ENCODE results near the gene MMEL1.
"Not testable (repeated sequence)": the region's sequence is repeated elsewhere in the genome, so short reads cannot be mapped to it uniquely, and the experiment has no call there.

MMEL1 gene, protein sequence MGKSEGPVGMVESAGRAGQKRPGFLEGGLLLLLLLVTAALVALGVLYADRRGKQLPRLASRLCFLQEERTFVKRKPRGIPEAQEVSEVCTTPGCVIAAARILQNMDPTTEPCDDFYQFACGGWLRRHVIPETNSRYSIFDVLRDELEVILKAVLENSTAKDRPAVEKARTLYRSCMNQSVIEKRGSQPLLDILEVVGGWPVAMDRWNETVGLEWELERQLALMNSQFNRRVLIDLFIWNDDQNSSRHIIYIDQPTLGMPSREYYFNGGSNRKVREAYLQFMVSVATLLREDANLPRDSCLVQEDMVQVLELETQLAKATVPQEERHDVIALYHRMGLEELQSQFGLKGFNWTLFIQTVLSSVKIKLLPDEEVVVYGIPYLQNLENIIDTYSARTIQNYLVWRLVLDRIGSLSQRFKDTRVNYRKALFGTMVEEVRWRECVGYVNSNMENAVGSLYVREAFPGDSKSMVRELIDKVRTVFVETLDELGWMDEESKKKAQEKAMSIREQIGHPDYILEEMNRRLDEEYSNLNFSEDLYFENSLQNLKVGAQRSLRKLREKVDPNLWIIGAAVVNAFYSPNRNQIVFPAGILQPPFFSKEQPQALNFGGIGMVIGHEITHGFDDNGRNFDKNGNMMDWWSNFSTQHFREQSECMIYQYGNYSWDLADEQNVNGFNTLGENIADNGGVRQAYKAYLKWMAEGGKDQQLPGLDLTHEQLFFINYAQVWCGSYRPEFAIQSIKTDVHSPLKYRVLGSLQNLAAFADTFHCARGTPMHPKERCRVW

DNA sequence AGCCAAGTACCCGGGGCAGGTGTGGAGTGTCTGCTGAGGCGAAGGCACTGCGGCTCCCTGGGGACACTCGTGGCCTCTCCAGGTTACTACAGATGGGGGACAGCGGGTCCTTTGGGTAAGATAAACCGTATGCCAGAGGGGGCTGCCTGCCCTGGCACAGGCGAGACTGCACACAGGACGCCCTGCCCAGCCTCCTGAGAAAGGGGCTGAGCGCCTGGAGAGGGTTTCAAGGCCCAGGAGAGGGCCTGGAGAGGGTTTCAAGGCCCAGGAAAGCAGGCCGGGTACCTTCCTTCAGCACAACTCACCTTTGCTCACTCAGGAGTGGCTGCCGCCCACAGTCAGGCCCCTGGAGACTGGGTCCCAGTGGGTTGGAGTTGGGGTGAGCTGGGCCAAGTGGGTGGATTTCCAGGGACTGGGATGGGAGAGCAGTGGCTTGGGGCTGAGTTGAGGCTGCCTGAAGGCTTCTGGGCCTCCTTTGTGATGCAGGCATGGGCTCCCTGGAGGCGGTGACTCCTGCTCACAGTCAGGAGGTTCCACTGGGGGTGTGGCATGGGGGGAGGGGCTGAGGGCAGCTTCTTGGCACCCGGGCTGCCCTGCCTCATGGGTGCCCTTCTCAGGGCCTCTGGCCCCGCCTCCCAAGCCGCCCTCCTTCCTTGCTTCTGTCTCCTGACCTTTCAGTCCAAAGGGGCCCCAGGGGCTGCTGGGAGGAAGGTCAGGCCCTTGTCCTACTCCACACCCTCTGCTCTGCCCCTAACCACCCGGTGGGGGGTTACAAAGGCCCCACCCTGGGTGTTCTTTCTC, at the start of gene MMEL1:
Gene MMEL1, minus strand, starts transcription at position 456 of the 801 bp plus-strand sequence. CDS start 3,532 bp downstream, outside the sequence.
- H3K4me3 ChIP-seq (ENCODE audit: low read length) = no peak within 1 kb of the TSS
- H3K27ac ChIP-seq (ENCODE audit: low read length) = no peak within 1 kb of the TSS
- no peak within 1 kb of the TSS for H3K9ac ChIP-seq (ENCODE audit: low read length)
- no peaks in the 10 kb centered on the region for H3F3A ChIP-seq (ENCODE audit: insufficient read depth, low read length)
- TF ChIP-seq EZH2 (optimal IDR thresholded peaks at IDR 0.05; ENCODE audit: low read depth, low read length) (no peak), EZH2phosphoT487 (IDR thresholded peaks at IDR 0.05; ENCODE audit: low read length) (no peak)
- TF ChIP-seq, protein P1, sequence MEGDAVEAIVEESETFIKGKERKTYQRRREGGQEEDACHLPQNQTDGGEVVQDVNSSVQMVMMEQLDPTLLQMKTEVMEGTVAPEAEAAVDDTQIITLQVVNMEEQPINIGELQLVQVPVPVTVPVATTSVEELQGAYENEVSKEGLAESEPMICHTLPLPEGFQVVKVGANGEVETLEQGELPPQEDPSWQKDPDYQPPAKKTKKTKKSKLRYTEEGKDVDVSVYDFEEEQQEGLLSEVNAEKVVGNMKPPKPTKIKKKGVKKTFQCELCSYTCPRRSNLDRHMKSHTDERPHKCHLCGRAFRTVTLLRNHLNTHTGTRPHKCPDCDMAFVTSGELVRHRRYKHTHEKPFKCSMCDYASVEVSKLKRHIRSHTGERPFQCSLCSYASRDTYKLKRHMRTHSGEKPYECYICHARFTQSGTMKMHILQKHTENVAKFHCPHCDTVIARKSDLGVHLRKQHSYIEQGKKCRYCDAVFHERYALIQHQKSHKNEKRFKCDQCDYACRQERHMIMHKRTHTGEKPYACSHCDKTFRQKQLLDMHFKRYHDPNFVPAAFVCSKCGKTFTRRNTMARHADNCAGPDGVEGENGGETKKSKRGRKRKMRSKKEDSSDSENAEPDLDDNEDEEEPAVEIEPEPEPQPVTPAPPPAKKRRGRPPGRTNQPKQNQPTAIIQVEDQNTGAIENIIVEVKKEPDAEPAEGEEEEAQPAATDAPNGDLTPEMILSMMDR (IDR thresholded peaks at IDR 0.05; ENCODE audit: low read length) = no peak
- no peaks in the 10 kb centered on the region for H3K4me1 ChIP-seq (ENCODE audit: low read length)
- H3K79me2 ChIP-seq (ENCODE audit: low read length) = no peaks in the 10 kb centered on the region
- H2AFZ ChIP-seq (ENCODE audit: low read length) = no peak within 1 kb of the TSS
- peaks cover 83% of the 10 kb centered on the region for H3K27me3 ChIP-seq (replicated peaks; ENCODE audit: insufficient read depth, low read length)
- H4K20me1 ChIP-seq (ENCODE audit: insufficient read depth, low read length) = no peaks in the 10 kb centered on the region
- no peaks in the 10 kb centered on the region for H3K9me3 ChIP-seq (replicated peaks; ENCODE audit: insufficient read depth, low read length)
- H3K4me2 ChIP-seq (ENCODE audit: low read depth, low read length) = no peak within 1 kb of the TSS
- DNase-seq = no peak
- H3K9me2 ChIP-seq (replicated peaks; ENCODE audit: insufficient read depth, low read length) = no peaks in the 10 kb centered on the region
- H3K36me3 ChIP-seq (replicated peaks; ENCODE audit: insufficient read depth, low read length) = no peaks in the 10 kb centered on the region

DNA sequence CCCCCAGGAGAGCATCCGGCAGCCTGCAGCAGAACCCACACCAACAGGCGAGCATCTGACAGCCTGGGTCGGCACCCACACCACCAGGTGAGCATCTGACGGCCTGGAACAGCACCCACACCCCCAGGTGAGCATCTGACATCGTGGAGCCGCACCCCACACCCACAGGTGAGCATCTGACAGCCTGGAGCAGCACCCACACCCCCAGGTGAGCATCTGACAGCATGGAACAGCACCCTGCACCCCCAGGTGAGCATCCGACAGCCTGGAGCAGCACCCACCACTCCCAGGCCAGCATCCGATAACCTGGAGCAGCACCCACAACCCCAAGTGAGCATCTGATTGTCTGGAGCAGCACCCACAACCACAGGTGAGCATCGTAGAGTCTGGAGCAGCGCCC, 43.9 kb upstream of the MMEL1 start:
- H3F3A ChIP-seq (ENCODE audit: insufficient read depth, low read length); H3K4me1 ChIP-seq (ENCODE audit: low read length); H3K36me3 ChIP-seq (replicated peaks; ENCODE audit: insufficient read depth, low read length); H2AFZ ChIP-seq (ENCODE audit: low read length); H3K9ac ChIP-seq (ENCODE audit: low read length); H3K4me2 ChIP-seq (ENCODE audit: low read depth, low read length); DNase-seq; H3K79me2 ChIP-seq (ENCODE audit: low read length); H3K9me2 ChIP-seq (replicated peaks; ENCODE audit: insufficient read depth, low read length); H4K20me1 ChIP-seq (ENCODE audit: insufficient read depth, low read length); H3K9me3 ChIP-seq (replicated peaks; ENCODE audit: insufficient read depth, low read length); H3K27me3 ChIP-seq (replicated peaks; ENCODE audit: insufficient read depth, low read length); H3K4me3 ChIP-seq (ENCODE audit: low read length); H3K27ac ChIP-seq (ENCODE audit: low read length): not testable (repeated sequence)

DNA sequence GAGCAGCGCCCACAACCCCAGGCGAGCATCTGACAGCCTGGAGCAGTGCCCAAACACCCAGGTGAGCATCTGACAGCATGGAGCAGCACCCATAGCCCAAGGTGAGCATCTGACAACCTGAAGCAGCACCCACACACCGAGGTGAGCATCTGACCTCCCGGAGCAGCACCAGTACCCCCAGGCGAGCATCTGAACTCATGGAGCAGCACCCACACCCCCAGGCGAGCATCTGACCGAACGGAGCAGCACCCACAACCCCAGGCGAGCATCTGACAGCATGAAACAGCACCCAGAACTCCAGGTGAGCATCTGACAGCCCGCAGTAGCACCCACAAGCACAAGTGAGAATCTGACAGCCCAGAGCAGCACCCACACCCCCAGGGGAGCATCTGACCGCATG, 38.8 kb upstream of the MMEL1 start:
- not testable (repeated sequence) for H3K9ac ChIP-seq (ENCODE audit: low read length); H3K9me3 ChIP-seq (replicated peaks; ENCODE audit: insufficient read depth, low read length); H3K9me2 ChIP-seq (replicated peaks; ENCODE audit: insufficient read depth, low read length); H2AFZ ChIP-seq (ENCODE audit: low read length); H3K4me2 ChIP-seq (ENCODE audit: low read depth, low read length); H4K20me1 ChIP-seq (ENCODE audit: insufficient read depth, low read length); H3K4me1 ChIP-seq (ENCODE audit: low read length); H3F3A ChIP-seq (ENCODE audit: insufficient read depth, low read length); H3K27me3 ChIP-seq (replicated peaks; ENCODE audit: insufficient read depth, low read length); DNase-seq; H3K36me3 ChIP-seq (replicated peaks; ENCODE audit: insufficient read depth, low read length); H3K4me3 ChIP-seq (ENCODE audit: low read length); H3K79me2 ChIP-seq (ENCODE audit: low read length); H3K27ac ChIP-seq (ENCODE audit: low read length)

DNA sequence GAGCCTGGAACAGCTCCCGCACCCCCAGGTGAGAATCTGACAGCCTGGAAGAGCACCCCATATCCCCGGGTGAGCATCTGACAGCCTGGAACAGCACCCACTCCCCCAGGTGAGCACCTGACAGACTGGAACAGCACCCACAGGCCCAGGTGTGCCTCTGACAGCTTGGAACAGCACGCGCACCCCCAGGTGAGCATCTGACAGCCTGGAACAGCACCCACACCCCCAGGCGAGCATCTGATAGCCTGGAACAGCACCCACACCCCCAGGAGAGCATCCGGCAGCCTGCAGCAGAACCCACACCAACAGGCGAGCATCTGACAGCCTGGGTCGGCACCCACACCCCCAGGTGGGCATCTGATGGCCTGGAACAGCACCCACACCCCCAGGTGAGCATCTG, 27.0 kb upstream of the MMEL1 start:
- H3K36me3 ChIP-seq (replicated peaks; ENCODE audit: insufficient read depth, low read length); DNase-seq; H3F3A ChIP-seq (ENCODE audit: insufficient read depth, low read length): not testable (repeated sequence)

DNA sequence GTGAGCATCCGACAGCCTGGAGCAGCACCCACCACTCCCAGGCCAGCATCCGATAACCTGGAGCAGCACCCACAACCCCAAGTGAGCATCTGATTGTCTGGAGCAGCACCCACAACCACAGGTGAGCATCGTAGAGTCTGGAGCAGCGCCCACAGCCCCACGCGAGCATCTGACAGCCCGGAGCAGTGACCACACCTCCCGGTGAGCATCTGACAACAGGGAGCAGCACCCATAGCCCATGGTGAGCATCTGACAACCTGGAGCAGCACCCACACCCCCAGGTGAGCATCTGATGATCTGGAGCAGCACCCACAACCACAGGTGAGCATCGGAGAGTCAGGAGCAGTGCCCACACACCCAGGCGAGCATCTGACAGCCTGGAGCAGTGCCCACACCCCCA, 25.1 kb upstream of the MMEL1 start:
- H3F3A ChIP-seq (ENCODE audit: insufficient read depth, low read length); H3K27ac ChIP-seq (ENCODE audit: low read length); H3K4me3 ChIP-seq (ENCODE audit: low read length); H3K9me3 ChIP-seq (replicated peaks; ENCODE audit: insufficient read depth, low read length); H3K9me2 ChIP-seq (replicated peaks; ENCODE audit: insufficient read depth, low read length); H2AFZ ChIP-seq (ENCODE audit: low read length); H4K20me1 ChIP-seq (ENCODE audit: insufficient read depth, low read length); H3K4me1 ChIP-seq (ENCODE audit: low read length); H3K36me3 ChIP-seq (replicated peaks; ENCODE audit: insufficient read depth, low read length); H3K9ac ChIP-seq (ENCODE audit: low read length); H3K79me2 ChIP-seq (ENCODE audit: low read length); H3K4me2 ChIP-seq (ENCODE audit: low read depth, low read length); DNase-seq: not testable (repeated sequence)
- H3K27me3 ChIP-seq (replicated peaks; ENCODE audit: insufficient read depth, low read length) = peaks cover 18% of the 10 kb centered on the region

More for the DNA sequence above, 27.0 kb upstream of the MMEL1 start:
- not testable (repeated sequence) for H3K9ac ChIP-seq (ENCODE audit: low read length); H3K4me3 ChIP-seq (ENCODE audit: low read length); H3K27me3 ChIP-seq (replicated peaks; ENCODE audit: insufficient read depth, low read length); H2AFZ ChIP-seq (ENCODE audit: low read length); H3K27ac ChIP-seq (ENCODE audit: low read length); H3K4me2 ChIP-seq (ENCODE audit: low read depth, low read length); H3K9me3 ChIP-seq (replicated peaks; ENCODE audit: insufficient read depth, low read length); H3K9me2 ChIP-seq (replicated peaks; ENCODE audit: insufficient read depth, low read length); H3K4me1 ChIP-seq (ENCODE audit: low read length); H4K20me1 ChIP-seq (ENCODE audit: insufficient read depth, low read length); H3K79me2 ChIP-seq (ENCODE audit: low read length)

DNA sequence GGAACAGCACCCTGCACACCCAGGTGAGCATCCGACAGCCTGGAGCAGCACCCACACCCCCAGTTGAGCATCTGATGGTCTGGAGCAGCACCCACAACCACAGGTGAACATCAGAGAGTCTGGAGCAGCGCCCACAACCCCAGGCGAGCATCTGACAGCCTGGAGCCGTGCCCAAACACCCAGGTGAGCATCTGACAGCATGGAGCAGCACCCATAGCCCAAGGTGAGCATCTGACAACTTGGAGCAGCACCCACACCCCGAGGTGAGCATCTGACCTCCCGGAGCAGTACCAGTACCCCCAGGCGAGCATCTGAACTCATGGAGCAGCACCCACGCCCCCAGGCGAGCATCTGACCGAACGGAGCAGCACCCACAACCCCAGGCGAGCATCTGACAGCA, 24.3 kb upstream of the MMEL1 start:
- not testable (repeated sequence) for H3K4me1 ChIP-seq (ENCODE audit: low read length); H3K36me3 ChIP-seq (replicated peaks; ENCODE audit: insufficient read depth, low read length); H3K4me2 ChIP-seq (ENCODE audit: low read depth, low read length); DNase-seq; H3K27ac ChIP-seq (ENCODE audit: low read length); H2AFZ ChIP-seq (ENCODE audit: low read length); H3K4me3 ChIP-seq (ENCODE audit: low read length); H3K9ac ChIP-seq (ENCODE audit: low read length); H3K9me2 ChIP-seq (replicated peaks; ENCODE audit: insufficient read depth, low read length); H3K79me2 ChIP-seq (ENCODE audit: low read length); H3F3A ChIP-seq (ENCODE audit: insufficient read depth, low read length); H4K20me1 ChIP-seq (ENCODE audit: insufficient read depth, low read length); H3K9me3 ChIP-seq (replicated peaks; ENCODE audit: insufficient read depth, low read length)
- H3K27me3 ChIP-seq (replicated peaks; ENCODE audit: insufficient read depth, low read length) = peaks cover 25% of the 10 kb centered on the region
